Fibroblast of lung (primary cell): ENCODE data around the gene THAP8. TPM values are rescaled to one million over a fixed set of nuclear protein-coding genes. Genes with fewer than 3 reads are reported as not detected.

Source experiments
- DNase-seq, 2 donors: peaks; one replicate each; pipeline versions ENCODE4 v3.0.0 to v3.0.0-alpha.2; 2010; ENCODE audit warnings: low read depth in 2 of 2
- H2AFZ ChIP-seq: 2 replicates; pipeline ENCODE4 v1.5.1; 2012; ENCODE audit warnings: low read length, control low read depth, inconsistent platforms
- H3K27ac ChIP-seq: 2 replicates; pipeline ENCODE4 v1.5.1; 2011; ENCODE audit warnings: low read length, control low read depth; ENCODE audit not compliant: insufficient read depth
- H3K27me3 ChIP-seq: 2 replicates; pipeline ENCODE4 v1.5.1; 2011; ENCODE audit warnings: mild to moderate bottlenecking, low read length; ENCODE audit not compliant: control insufficient read depth, insufficient read depth
- H3K36me3 ChIP-seq: 2 replicates; pipeline ENCODE4 v1.5.1; 2011; ENCODE audit warnings: low read length; ENCODE audit not compliant: control insufficient read depth, insufficient read depth
- H3K4me1 ChIP-seq: 2 replicates; pipeline ENCODE4 v1.5.1; 2011; ENCODE audit warnings: low read length; ENCODE audit not compliant: control insufficient read depth, insufficient read depth; ENCODE audit errors: extremely low read depth
- H3K4me2 ChIP-seq: 2 replicates; pipeline ENCODE4 v1.5.1; 2011; ENCODE audit warnings: low read length, control low read depth; ENCODE audit not compliant: insufficient read depth; ENCODE audit errors: extremely low read depth
- H3K4me3 ChIP-seq, 4 experiments: fragments of 200-600 bp in 1 of 4; sonication (generic) in 1 of 4; replicated peaks in 1 of 4; 2 replicates each; pipeline ENCODE4 v1.5.1; 2011 to 2016; ENCODE audit warnings: low read length in 4 of 4, low read depth in 3 of 4, mild to moderate bottlenecking in 3 of 4, control low read depth in 2 of 4, inconsistent platforms in 1 of 4, mixed read lengths in 1 of 4; ENCODE audit not compliant: insufficient read depth in 1 of 4; ENCODE audit errors: control extremely low read depth in 1 of 4
- H3K79me2 ChIP-seq: 2 replicates; pipeline ENCODE4 v1.5.1; 2012; ENCODE audit warnings: mild to moderate bottlenecking, low read length, inconsistent platforms; ENCODE audit not compliant: control insufficient read depth, insufficient read depth
- H3K9ac ChIP-seq: 2 replicates; pipeline ENCODE4 v1.5.1; 2011; ENCODE audit warnings: mild to moderate bottlenecking, low read length, control low read depth; ENCODE audit not compliant: insufficient read depth
- H3K9me3 ChIP-seq: 2 replicates; pipeline ENCODE4 v1.5.1; 2012; ENCODE audit warnings: low read depth, low read length; ENCODE audit not compliant: control insufficient read depth, insufficient read depth
- H4K20me1 ChIP-seq: 2 replicates; pipeline ENCODE4 v1.5.1; 2011; ENCODE audit warnings: low read length; ENCODE audit not compliant: control insufficient read depth, insufficient read depth; ENCODE audit errors: extremely low read depth
- EZH2 ChIP-seq: IDR thresholded peaks from 2 replicates; pipeline ENCODE4 v1.5.1; 2012; ENCODE audit warnings: low read length, control low read depth, mild to moderate bottlenecking; ENCODE audit errors: missing control alignments
- polyA plus RNA-seq, 2 donors: library from polyadenylated mRNA; depleted of rRNA in 1 of 2; stranded (reverse) in 1 of 2; unstranded in 1 of 2; fragments of >200 nt; gene quantifications; 2 replicates each; pipeline ENCODE4 v1.2.1, GENCODE V29; 2011 to 2012; ENCODE audit warnings: missing spikeins in 1 of 2
- total RNA-seq: library from RNA; depleted of rRNA; stranded (reverse); fragments of >200 nt; gene quantifications from 2 replicates; pipeline ENCODE4 v1.2.1, GENCODE V29; 2014
- TF ChIP-seq, protein P1 (sequence below), 2 donors: IDR thresholded peaks in 1 of 2; conservative IDR thresholded peaks in 1 of 2; 1 replicate in 1 of 2; 2 replicates in 1 of 2; pipeline ENCODE4 v1.5.1; 2011 to 2012; ENCODE audit warnings: low read length in 2 of 2, control low read depth in 1 of 2, inconsistent platforms in 1 of 2, low read depth in 1 of 2, mild to moderate bottlenecking in 1 of 2

Gene THAP8
- total and polyA plus RNA-seq, 2 donors (not counting 1 experiment from before 2014, with no cell fraction given) = 4.6 to 5.1 TPM

DNA sequence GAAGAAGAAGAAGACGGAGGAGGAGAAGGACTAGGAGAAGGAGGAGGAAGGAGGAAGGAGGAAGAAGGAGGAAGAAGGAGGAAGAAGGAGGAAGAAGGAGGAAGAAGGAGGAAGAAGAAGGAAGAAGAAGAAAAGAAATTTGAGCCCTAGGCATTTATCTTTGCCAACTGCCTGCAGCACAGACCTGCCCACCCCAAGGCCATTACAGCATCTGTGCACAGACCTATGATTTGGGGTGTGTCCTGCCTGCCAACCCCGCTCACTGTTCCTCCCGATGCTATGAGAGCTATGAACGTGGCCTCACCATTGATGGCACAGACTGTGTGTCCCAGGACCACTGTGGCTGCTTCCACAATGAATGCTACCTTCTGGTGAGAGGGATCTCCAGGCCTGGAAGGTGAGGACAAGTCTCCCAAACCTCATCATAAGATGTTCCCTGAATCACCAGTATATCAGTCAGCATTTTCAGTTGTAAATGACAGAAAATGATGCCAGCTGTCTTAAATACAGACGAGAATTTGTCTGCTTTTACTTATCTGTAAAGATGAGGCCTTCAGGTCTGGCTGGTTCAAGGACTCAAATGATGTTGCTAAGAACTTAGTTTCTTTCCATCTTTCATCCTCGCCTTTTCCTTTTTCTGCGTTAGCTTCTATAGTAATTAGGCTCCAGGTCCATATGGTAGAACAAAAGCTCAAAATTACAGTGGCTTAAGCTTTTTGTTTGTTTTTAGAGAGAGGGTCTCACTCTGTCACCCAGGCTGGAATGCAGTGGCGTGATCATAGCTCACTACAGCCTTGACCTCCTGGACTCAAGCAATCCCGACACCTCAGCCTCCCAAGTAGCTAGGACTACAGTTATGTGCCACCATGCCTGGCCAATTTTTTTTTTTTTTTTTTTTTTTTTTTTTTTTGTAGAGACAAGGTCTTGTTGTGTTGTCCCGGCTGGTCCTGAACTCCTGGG, 63.0 kb downstream of the THAP8 start:
- Histone ChIP-seq H3K27me3 (peaks cover 12% of the 10 kb centered on the region), H3K36me3 (no peaks in the 10 kb centered on the region), H3K4me3 (no peak overlapping the region), H3K9me3 (no peaks in the 10 kb centered on the region), H2AFZ (no peak overlapping the region), H3K9ac (no peak overlapping the region), H3K4me2 (no peak overlapping the region), H3K4me1 (no peaks in the 10 kb centered on the region), H3K27ac (no peak overlapping the region), H3K79me2 (peaks cover 6% of the 10 kb centered on the region), H4K20me1 (no peaks in the 10 kb centered on the region)
- no peak for DNase-seq
- TF ChIP-seq, protein P1, sequence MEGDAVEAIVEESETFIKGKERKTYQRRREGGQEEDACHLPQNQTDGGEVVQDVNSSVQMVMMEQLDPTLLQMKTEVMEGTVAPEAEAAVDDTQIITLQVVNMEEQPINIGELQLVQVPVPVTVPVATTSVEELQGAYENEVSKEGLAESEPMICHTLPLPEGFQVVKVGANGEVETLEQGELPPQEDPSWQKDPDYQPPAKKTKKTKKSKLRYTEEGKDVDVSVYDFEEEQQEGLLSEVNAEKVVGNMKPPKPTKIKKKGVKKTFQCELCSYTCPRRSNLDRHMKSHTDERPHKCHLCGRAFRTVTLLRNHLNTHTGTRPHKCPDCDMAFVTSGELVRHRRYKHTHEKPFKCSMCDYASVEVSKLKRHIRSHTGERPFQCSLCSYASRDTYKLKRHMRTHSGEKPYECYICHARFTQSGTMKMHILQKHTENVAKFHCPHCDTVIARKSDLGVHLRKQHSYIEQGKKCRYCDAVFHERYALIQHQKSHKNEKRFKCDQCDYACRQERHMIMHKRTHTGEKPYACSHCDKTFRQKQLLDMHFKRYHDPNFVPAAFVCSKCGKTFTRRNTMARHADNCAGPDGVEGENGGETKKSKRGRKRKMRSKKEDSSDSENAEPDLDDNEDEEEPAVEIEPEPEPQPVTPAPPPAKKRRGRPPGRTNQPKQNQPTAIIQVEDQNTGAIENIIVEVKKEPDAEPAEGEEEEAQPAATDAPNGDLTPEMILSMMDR (conservative IDR thresholded peaks at IDR 0.05 in 1 of 2, IDR thresholded peaks at IDR 0.05 in 1 of 2; ENCODE audit: low read depth in 1 of 2, low read length in 2 of 2) = no peak
- TF ChIP-seq EZH2 = no peak

DNA sequence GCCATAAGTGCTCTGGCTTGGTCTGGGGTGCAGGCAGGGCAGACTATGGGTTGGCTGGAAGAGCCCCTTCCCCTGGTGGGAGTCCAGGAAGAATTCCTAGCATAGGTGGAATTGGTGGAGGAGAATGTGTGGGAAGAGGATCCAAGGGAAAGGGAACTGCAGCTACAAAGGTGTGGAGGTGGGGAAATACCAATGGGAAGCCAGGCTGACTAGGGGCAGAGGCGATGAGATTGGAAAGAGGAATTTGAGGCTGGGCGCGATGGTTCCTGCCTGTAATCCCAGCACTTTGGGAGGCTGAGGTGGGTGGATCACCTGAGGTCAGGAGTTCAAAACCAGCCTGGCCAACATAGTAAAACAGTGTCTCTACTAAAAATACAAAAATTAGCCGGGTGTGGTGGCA, 63.9 kb downstream of the THAP8 start:
- H3K36me3 ChIP-seq = no peaks in the 10 kb centered on the region
- no peak overlapping the region for H3K27ac ChIP-seq
- no peaks in the 10 kb centered on the region for H3K9me3 ChIP-seq
- no peaks in the 10 kb centered on the region for H3K79me2 ChIP-seq
- no peak overlapping the region for H2AFZ ChIP-seq
- no peaks in the 10 kb centered on the region for H4K20me1 ChIP-seq
- peaks cover 14% of the 10 kb centered on the region for H3K27me3 ChIP-seq
- H3K4me1 ChIP-seq = no peaks in the 10 kb centered on the region
- no peak overlapping the region for H3K4me3 ChIP-seq
- TF ChIP-seq, protein P1 (conservative IDR thresholded peaks at IDR 0.05 in 1 of 2, IDR thresholded peaks at IDR 0.05 in 1 of 2; ENCODE audit: low read depth in 1 of 2, low read length in 2 of 2) = no peak
- TF ChIP-seq EZH2 = no peak
- no peak overlapping the region for H3K9ac ChIP-seq
- no peak overlapping the region for H3K4me2 ChIP-seq
- DNase-seq = no peak

DNA sequence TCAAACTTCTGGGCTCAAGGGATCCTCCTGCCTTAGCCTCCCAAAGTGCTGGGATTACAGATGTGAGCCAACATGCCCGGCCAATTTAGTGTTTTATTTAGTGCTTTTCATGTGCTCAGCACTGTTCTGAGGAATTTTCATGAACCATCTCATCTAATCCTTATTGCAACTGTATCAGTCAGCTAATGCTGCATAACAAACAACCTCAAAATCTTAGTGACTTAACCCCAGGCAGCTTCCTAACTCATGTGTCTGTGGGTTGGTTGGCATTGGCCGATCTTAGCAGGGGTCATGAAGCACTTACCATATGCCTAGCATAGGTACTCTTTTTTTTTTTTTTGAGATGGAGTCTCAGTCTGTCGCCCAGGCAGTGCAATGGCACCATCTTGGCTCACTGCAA, 65.3 kb downstream of the THAP8 start:
- no peaks in the 10 kb centered on the region for H3K9me3 ChIP-seq
- H3K27me3 ChIP-seq = peaks cover 14% of the 10 kb centered on the region
- H3K36me3 ChIP-seq = no peaks in the 10 kb centered on the region
- H3K4me1 ChIP-seq = no peaks in the 10 kb centered on the region
- H3K79me2 ChIP-seq = no peaks in the 10 kb centered on the region
- no peak for DNase-seq
- no peak overlapping the region for H2AFZ ChIP-seq
- no peaks in the 10 kb centered on the region for H4K20me1 ChIP-seq
- H3K27ac ChIP-seq = no peak overlapping the region
- TF ChIP-seq, protein P1 (conservative IDR thresholded peaks at IDR 0.05 in 1 of 2, IDR thresholded peaks at IDR 0.05 in 1 of 2; ENCODE audit: low read depth in 1 of 2, low read length in 2 of 2) = no peak
- TF ChIP-seq EZH2 = no peak
- no peak overlapping the region for H3K4me3 ChIP-seq
- H3K9ac ChIP-seq = no peak overlapping the region
- H3K4me2 ChIP-seq = no peak overlapping the region
